LoVo (cell line): ENCODE data around the gene ARHGAP10.

ENCODE experiments used
- DNase-seq: peaks from one replicate; pipeline ENCODE4 v3.0.0-alpha.2; 2016; ENCODE audit warnings: low spot score

ARHGAP10 gene

GRCh38 chr4:147955827-147956558 lies 224.1 kb downstream of the ARHGAP10 start:
- DNase-seq = no peak

GRCh38 chr4:147957446-147957845 lies 225.6 kb downstream of the ARHGAP10 start:
- DNase-seq = no peak

GRCh38 chr4:147958057-147958456 lies 226.2 kb downstream of the ARHGAP10 start:
- DNase-seq = no peak

GRCh38 chr4:147958489-147959065 lies 226.7 kb downstream of the ARHGAP10 start:
- no peak for DNase-seq

GRCh38 chr4:147960971-147961370 lies 229.1 kb downstream of the ARHGAP10 start:
- DNase-seq = no peak

GRCh38 chr4:147963839-147964238 lies 232.0 kb downstream of the ARHGAP10 start:
- DNase-seq = no peak

GRCh38 chr4:147964266-147964880 lies 232.5 kb downstream of the ARHGAP10 start:
- DNase-seq = no peak

GRCh38 chr4:147965056-147965455 lies 233.2 kb downstream of the ARHGAP10 start:
- no peak for DNase-seq

GRCh38 chr4:147965873-147966272 lies 234.0 kb downstream of the ARHGAP10 start:
- no peak for DNase-seq

- DNase-seq = no peak
Observed at GRCh38 chr4:147968641-147969040, 236.8 kb downstream of the ARHGAP10 start.

- no peak for DNase-seq
Observed at GRCh38 chr4:147969573-147970385, 237.9 kb downstream of the ARHGAP10 start.

GRCh38 chr4:147971116-147971515 lies 239.2 kb downstream of the ARHGAP10 start:
- no peak for DNase-seq

- no peak for DNase-seq
Observed at GRCh38 chr4:147975325-147975724, 243.4 kb downstream of the ARHGAP10 start.

- no peak for DNase-seq
Observed at GRCh38 chr4:147975933-147976928, 244.3 kb downstream of the ARHGAP10 start.

- no peak for DNase-seq
Observed at GRCh38 chr4:147980586-147980985, 248.7 kb downstream of the ARHGAP10 start.

- DNase-seq = no peak
Observed at GRCh38 chr4:147981305-147981704, 249.4 kb downstream of the ARHGAP10 start.

- no peak for DNase-seq
Observed at GRCh38 chr4:147984065-147984777, 252.3 kb downstream of the ARHGAP10 start.

GRCh38 chr4:147984778-147985138 lies 252.9 kb downstream of the ARHGAP10 start:
- no peak for DNase-seq

- no peak for DNase-seq
Observed at GRCh38 chr4:147985376-147985775, 253.5 kb downstream of the ARHGAP10 start.

- DNase-seq = no peak
Observed at GRCh38 chr4:147987252-147987651, 255.4 kb downstream of the ARHGAP10 start.
